SU-DHL-6 (cell line): Measurements from ENCODE around the gene SPP2.

Experiments
- H2AFZ ChIP-seq: fragments of 200-600 bp; sonication (generic); 2 replicates; pipeline ENCODE4 v1.6.1; 2014; ENCODE audit warnings: low read depth, mild to moderate bottlenecking, moderate library complexity, mixed read lengths, antibody characterized with exemption, low read length; ENCODE audit not compliant: severe bottlenecking
- H3F3A ChIP-seq: fragments of 200-600 bp; shearing (Covaris generic); 2 replicates; pipeline ENCODE4 v1.6.0; 2016; ENCODE audit warnings: antibody characterized with exemption, mild to moderate bottlenecking; ENCODE audit not compliant: insufficient read depth
- H3K27ac ChIP-seq: fragments of 200-600 bp; sonication (generic); 2 replicates; pipeline ENCODE4 v1.5.1; 2016; ENCODE audit warnings: low read depth, mild to moderate bottlenecking, low read length, moderate library complexity, mixed read lengths
- H3K27me3 ChIP-seq: fragments of 200-600 bp; sonication (generic), shearing (Covaris generic); 2 replicates; pipeline ENCODE4 v1.6.0; 2014; ENCODE audit warnings: mild to moderate bottlenecking, low read length
- H3K36me3 ChIP-seq: fragments of 200-600 bp; sonication (generic); 2 replicates; pipeline ENCODE4 v1.6.1; 2014; ENCODE audit warnings: mild to moderate bottlenecking, low read length, mixed read lengths
- H3K4me2 ChIP-seq: fragments of 300-600, 200-600 bp; shearing (Covaris generic), sonication (generic); 2 replicates; pipeline ENCODE4 v1.6.0; 2014; ENCODE audit warnings: low read length, low read depth, mild to moderate bottlenecking; ENCODE audit not compliant: poor library complexity, severe bottlenecking
- H3K4me3 ChIP-seq: fragments of 200-600 bp; sonication (generic); 2 replicates; pipeline ENCODE4 v1.5.1; 2014; ENCODE audit warnings: antibody characterized with exemption, low read length, mild to moderate bottlenecking, mixed read lengths; ENCODE audit not compliant: insufficient read depth, poor library complexity, severe bottlenecking
- H3K79me2 ChIP-seq: fragments of 200-600 bp; sonication (generic); 2 replicates; pipeline ENCODE4 v1.6.1; 2014; ENCODE audit warnings: mild to moderate bottlenecking, low read length, moderate library complexity; ENCODE audit not compliant: insufficient read depth
- H3K9ac ChIP-seq: fragments of 200-600 bp; sonication (generic); 2 replicates; pipeline ENCODE4 v1.7.0; 2014; ENCODE audit warnings: mild to moderate bottlenecking, low read length
- H3K9me2 ChIP-seq: fragments of 200-600 bp; sonication (generic); replicated peaks from 2 replicates; pipeline ENCODE4 v1.6.1; 2014; ENCODE audit warnings: low read length; ENCODE audit not compliant: insufficient read depth
- H3K9me3 ChIP-seq: fragments of 200-600 bp; sonication (generic); 2 replicates; pipeline ENCODE4 v1.6.1; 2014; ENCODE audit warnings: low read length, mixed read lengths; ENCODE audit not compliant: insufficient read depth
- H4K20me1 ChIP-seq: fragments of 200-600 bp; sonication (generic); 2 replicates; pipeline ENCODE4 v1.6.1; 2014; ENCODE audit warnings: low read depth, mild to moderate bottlenecking, antibody characterized with exemption, low read length, moderate library complexity, mixed read lengths
- CTCF ChIP-seq: fragments of 200-600 bp; sonication (generic); IDR thresholded peaks from one replicate; pipeline ENCODE4 v1.5.1; 2017; ENCODE audit warnings: antibody characterized with exemption, mild to moderate bottlenecking, low read length, moderate library complexity; ENCODE audit not compliant: insufficient read depth, poor library complexity, severe bottlenecking
- EZH2phosphoT487 ChIP-seq: fragments of 200-600 bp; sonication (generic), shearing (Covaris generic); conservative IDR thresholded peaks from 2 replicates; pipeline ENCODE4 v1.6.1; 2018; ENCODE audit warnings: mild to moderate bottlenecking, antibody characterized with exemption, low read length, moderate library complexity, mixed read lengths

The SPP2 gene

GRCh38 chr2:234109321-234109720 is 58.8 kb downstream of the SPP2 start:
- no peaks in the 10 kb centered on the region for H3K27me3 ChIP-seq

DNA sequence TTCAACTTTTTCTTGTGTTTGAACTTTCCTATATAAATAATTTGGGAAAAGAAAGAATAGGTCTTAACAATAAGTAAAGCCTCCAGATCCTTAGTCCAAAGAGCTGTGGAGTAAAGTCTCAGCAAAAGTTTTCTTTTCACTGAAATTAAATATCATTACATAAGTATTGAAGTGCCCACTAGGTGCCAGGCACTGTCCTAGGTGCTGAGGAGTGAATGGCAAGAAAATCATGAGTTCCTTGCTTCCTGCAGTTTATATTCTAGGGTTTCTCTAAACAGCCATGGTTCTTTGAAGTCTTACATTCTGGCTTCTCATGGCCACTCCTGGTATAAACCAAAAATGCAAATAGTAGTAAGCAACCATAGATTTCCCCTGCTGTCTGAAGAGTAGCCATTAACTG is 59.7 kb downstream of the SPP2 start:
- H3K4me2 ChIP-seq: no peak overlapping the region
- no peaks in the 10 kb centered on the region for H3K79me2 ChIP-seq
- no peaks in the 10 kb centered on the region for H3K9me2 ChIP-seq
- H3K9me3 ChIP-seq: no peaks in the 10 kb centered on the region
- H3K27me3 ChIP-seq: no peaks in the 10 kb centered on the region
- no peaks in the 10 kb centered on the region for H3F3A ChIP-seq
- H4K20me1 ChIP-seq: no peaks in the 10 kb centered on the region
- no peak overlapping the region for H2AFZ ChIP-seq
- no peak overlapping the region for H3K9ac ChIP-seq
- H3K4me3 ChIP-seq: no peak overlapping the region
- H3K36me3 ChIP-seq: no peaks in the 10 kb centered on the region
- H3K27ac ChIP-seq: no peak overlapping the region
- TF ChIP-seq CTCF (no peak), EZH2phosphoT487 (no peak)

More at GRCh38 chr2:234109321-234109720, 58.8 kb downstream of the SPP2 start:
- no peak overlapping the region for H2AFZ ChIP-seq
- no peaks in the 10 kb centered on the region for H3K9me2 ChIP-seq
- no peaks in the 10 kb centered on the region for H3F3A ChIP-seq
- no peaks in the 10 kb centered on the region for H4K20me1 ChIP-seq
- no peak overlapping the region for H3K4me2 ChIP-seq
- H3K27ac ChIP-seq: no peak overlapping the region
- no peak overlapping the region for H3K9ac ChIP-seq
- no peak overlapping the region for H3K4me3 ChIP-seq
- no peaks in the 10 kb centered on the region for H3K9me3 ChIP-seq
- H3K36me3 ChIP-seq: no peaks in the 10 kb centered on the region
- no peaks in the 10 kb centered on the region for H3K79me2 ChIP-seq
- TF ChIP-seq CTCF (no peak), EZH2phosphoT487 (no peak)

DNA sequence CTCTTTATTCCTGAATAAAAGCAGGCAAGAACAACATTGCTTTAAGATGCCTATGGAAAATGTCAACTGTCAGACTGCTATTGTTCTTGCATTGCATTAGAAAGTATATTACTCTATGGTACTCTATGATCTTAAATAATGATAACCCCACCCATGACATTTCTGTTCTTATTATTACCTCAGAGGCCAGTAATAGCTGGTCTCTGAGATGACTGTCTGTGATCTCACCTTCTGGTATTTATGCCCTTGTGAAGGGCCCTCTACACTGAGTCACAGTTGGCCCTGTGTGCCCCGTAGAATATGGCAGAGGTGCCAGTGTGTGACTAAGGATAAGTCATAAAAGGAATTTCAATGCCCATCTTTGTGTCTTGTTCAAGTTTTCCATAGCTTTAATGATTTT is 61.0 kb downstream of the SPP2 start:
- no peak overlapping the region for H3K4me2 ChIP-seq
- H3K9me2 ChIP-seq: no peaks in the 10 kb centered on the region
- H2AFZ ChIP-seq: no peak overlapping the region
- no peaks in the 10 kb centered on the region for H3K9me3 ChIP-seq
- no peaks in the 10 kb centered on the region for H3K27me3 ChIP-seq
- H3K36me3 ChIP-seq: no peaks in the 10 kb centered on the region
- TF ChIP-seq EZH2phosphoT487 (no peak), CTCF (no peak)
- no peak overlapping the region for H3K4me3 ChIP-seq
- no peaks in the 10 kb centered on the region for H4K20me1 ChIP-seq
- no peaks in the 10 kb centered on the region for H3F3A ChIP-seq
- no peaks in the 10 kb centered on the region for H3K79me2 ChIP-seq
- H3K9ac ChIP-seq: no peak overlapping the region
- no peak overlapping the region for H3K27ac ChIP-seq
